H9 (cell line): ENCODE measurements around the gene ATF6. TPM values are rescaled to one million over a fixed set of nuclear protein-coding genes. Genes with fewer than 3 reads are reported as not detected.

Experiments used
- DNase-seq: peaks from one replicate; pipeline ENCODE4 v3.0.0-alpha.2; 2017
- H2AFZ ChIP-seq: one replicate; pipeline ENCODE4 v1.6.1; 2013; ENCODE audit warnings: mild to moderate bottlenecking, low read length, control low read depth, moderate library complexity
- H2AK5ac ChIP-seq: 2 replicates; pipeline ENCODE4 v1.6.1; 2013; ENCODE audit warnings: low read length, control low read depth, mixed read lengths; ENCODE audit not compliant: insufficient read length
- H2BK120ac ChIP-seq: one replicate; pipeline ENCODE4 v1.6.1; 2013; ENCODE audit warnings: low read depth, mild to moderate bottlenecking, low read length, control low read depth, inconsistent platforms; ENCODE audit not compliant: poor library complexity, severe bottlenecking
- H2BK12ac ChIP-seq: 2 replicates; pipeline ENCODE4 v1.6.1; 2013; ENCODE audit warnings: low read length, control low read depth, mixed read lengths, low read depth; ENCODE audit not compliant: insufficient read length
- H2BK15ac ChIP-seq: 2 replicates; pipeline ENCODE4 v1.6.1; 2013; ENCODE audit warnings: low read depth, low read length, control low read depth
- H2BK20ac ChIP-seq: one replicate; pipeline ENCODE4 v1.6.1; 2013; ENCODE audit warnings: low read depth, mild to moderate bottlenecking, low read length, control low read depth, inconsistent platforms; ENCODE audit not compliant: poor library complexity, severe bottlenecking
- H2BK5ac ChIP-seq: 2 replicates; pipeline ENCODE4 v1.6.1; 2013; ENCODE audit warnings: low read length, control low read depth, mixed read lengths; ENCODE audit not compliant: insufficient read length
- H3K14ac ChIP-seq: 2 replicates; pipeline ENCODE4 v1.6.1; 2013; ENCODE audit warnings: low read length, control low read depth; ENCODE audit not compliant: insufficient read depth
- H3K18ac ChIP-seq: 2 replicates; pipeline ENCODE4 v1.6.1; 2013; ENCODE audit warnings: low read depth, mild to moderate bottlenecking, mixed read lengths, low read length, control low read depth; ENCODE audit not compliant: insufficient read length
- H3K23ac ChIP-seq: 2 replicates; pipeline ENCODE4 v1.6.1; 2013; ENCODE audit warnings: low read length, control low read depth, mixed read lengths, low read depth; ENCODE audit not compliant: insufficient read length
- H3K23me2 ChIP-seq: 2 replicates; pipeline ENCODE4 v1.6.1; 2013; ENCODE audit warnings: low read depth, mild to moderate bottlenecking, mixed read lengths, low read length, control low read depth; ENCODE audit not compliant: insufficient read length, poor library complexity, severe bottlenecking
- H3K27ac ChIP-seq: 2 replicates; pipeline ENCODE4 v1.5.1; 2013; ENCODE audit warnings: low read length, control low read depth, mixed read lengths, low read depth; ENCODE audit not compliant: insufficient read length
- H3K27me3 ChIP-seq: 2 replicates; pipeline ENCODE4 v1.6.1; 2013; ENCODE audit warnings: low read length, control low read depth, inconsistent platforms; ENCODE audit not compliant: insufficient read depth
- H3K4ac ChIP-seq: 2 replicates; pipeline ENCODE4 v1.6.1; 2013; ENCODE audit warnings: low read depth, mild to moderate bottlenecking, control low read depth, inconsistent platforms, low read length, moderate library complexity
- H3K4me1 ChIP-seq: 2 replicates; pipeline ENCODE4 v1.6.1; 2013; ENCODE audit warnings: low read length, control low read depth, inconsistent platforms; ENCODE audit not compliant: insufficient read depth
- H3K4me2 ChIP-seq: 2 replicates; pipeline ENCODE4 v1.6.1; 2013; ENCODE audit warnings: low read length, control low read depth, mixed read lengths; ENCODE audit not compliant: insufficient read length, insufficient read depth
- H3K56ac ChIP-seq: 2 replicates; pipeline ENCODE4 v1.6.1; 2013; ENCODE audit warnings: low read depth, mild to moderate bottlenecking, mixed read lengths, low read length, control low read depth; ENCODE audit not compliant: insufficient read length
- H3K79me1 ChIP-seq: 2 replicates; pipeline ENCODE4 v1.6.1; 2013; ENCODE audit warnings: low read depth, mild to moderate bottlenecking, moderate library complexity, low read length, control low read depth, inconsistent platforms; ENCODE audit not compliant: insufficient read depth, poor library complexity, severe bottlenecking
- H3K79me2 ChIP-seq: 2 replicates; pipeline ENCODE4 v1.6.1; 2013; ENCODE audit warnings: low read length, control low read depth, inconsistent platforms; ENCODE audit not compliant: insufficient read depth
- H3K9ac ChIP-seq: 2 replicates; pipeline ENCODE4 v1.6.1; 2013; ENCODE audit warnings: low read length, control low read depth, mixed read lengths; ENCODE audit not compliant: insufficient read length; ENCODE audit errors: extremely low read depth
- H3K9me3 ChIP-seq: one replicate; pipeline ENCODE4 v1.6.1; 2013; ENCODE audit warnings: low read depth, low read length, inconsistent platforms; ENCODE audit not compliant: control insufficient read depth
- H3T11ph ChIP-seq: one replicate; pipeline ENCODE4 v1.6.1; 2013; ENCODE audit warnings: mild to moderate bottlenecking, low read length, control low read depth, inconsistent platforms
- H4K20me1 ChIP-seq: one replicate; pipeline ENCODE4 v1.6.1; 2013; ENCODE audit not compliant: control insufficient read depth, insufficient read length, insufficient read depth
- H4K5ac ChIP-seq: 2 replicates; pipeline ENCODE4 v1.6.1; 2013; ENCODE audit warnings: low read depth, mild to moderate bottlenecking, mixed read lengths, low read length, control low read depth; ENCODE audit not compliant: insufficient read length
- H4K8ac ChIP-seq: replicated peaks from 2 replicates; pipeline ENCODE4 v1.6.1; 2013; ENCODE audit warnings: low read length, control low read depth, mixed read lengths, low read depth; ENCODE audit not compliant: insufficient read length
- H4K91ac ChIP-seq: 2 replicates; pipeline ENCODE4 v1.6.1; 2013; ENCODE audit warnings: low read depth, mild to moderate bottlenecking, moderate library complexity, mixed read lengths, low read length, control low read depth; ENCODE audit not compliant: insufficient read length
- H3K27ac Mint-ChIP-seq, 3 experiments: 2 replicates in 2 of 3; 3 replicates in 1 of 3; pipeline ENCODE4 v1.8.0; 2020 to 2021; ENCODE audit warnings: mixed read lengths in 3 of 3, mild to moderate bottlenecking in 1 of 3, moderate library complexity in 1 of 3
- H3K27me3 Mint-ChIP-seq: 2 replicates; pipeline ENCODE4 v1.8.0; 2021; ENCODE audit warnings: low read depth, mild to moderate bottlenecking, moderate library complexity, mixed read lengths
- H3K36me3 Mint-ChIP-seq, 3 experiments: 2 replicates in 2 of 3; 3 replicates in 1 of 3; pipeline ENCODE4 v1.8.0; 2020 to 2021; ENCODE audit warnings: low read depth in 3 of 3, mixed read lengths in 3 of 3; ENCODE audit not compliant: insufficient read depth in 1 of 3
- H3K4me1 Mint-ChIP-seq, 2 experiments: 2 replicates each; pipeline ENCODE4 v1.8.0; 2020; ENCODE audit warnings: mixed read lengths in 2 of 2
- H3K4me3 Mint-ChIP-seq, 2 experiments: 2 replicates in 1 of 2; 3 replicates in 1 of 2; pipeline ENCODE4 v1.8.0; 2020 to 2021; ENCODE audit warnings: mild to moderate bottlenecking in 2 of 2, mixed read lengths in 2 of 2, moderate library complexity in 1 of 2
- H3K9me3 Mint-ChIP-seq, 2 experiments: 2 replicates in 1 of 2; 3 replicates in 1 of 2; pipeline ENCODE4 v1.8.0; 2020; ENCODE audit warnings: mild to moderate bottlenecking in 2 of 2, mixed read lengths in 2 of 2, moderate library complexity in 1 of 2
- CTCF ChIP-seq: fragments of 200-600 bp; sonication (generic); conservative IDR thresholded peaks from 3 replicates; pipeline ENCODE4 v1.8.0; 2021; ENCODE audit warnings: antibody characterized with exemption, mild to moderate bottlenecking
- WGBS: extraction: QIAGEN DNeasy Blood & Tissue Kit; methylation state at CpG from one replicate; pipeline ENCODE4 v1.1.7; 2013; ENCODE audit warnings: missing lambda C conversion rate, low lambda C conversion rate, mixed read lengths; ENCODE audit not compliant: insufficient read length; ENCODE audit errors: extremely low coverage; 5-methylcytosine and 5-hydroxymethylcytosine counted together
- total RNA-seq: library from RNA; stranded (reverse); gene quantifications from 2 replicates; pipeline ENCODE4 v1.2.1, GENCODE V29; 2021

Gene ATF6
- total RNA-seq, 1 experiment from 2014 or later = 11.2 TPM

GRCh38 chr1:161970036-161970435, 203.9 kb downstream of the ATF6 start:
- H4K5ac ChIP-seq = no peak overlapping the region
- no peak overlapping the region for H2AFZ ChIP-seq
- no peak overlapping the region for H3K4me2 ChIP-seq
- H4K91ac ChIP-seq = no peak overlapping the region
- DNase-seq = no peak
- H3K27ac Mint-ChIP-seq = no peak overlapping the region
- H2BK20ac ChIP-seq = no peak overlapping the region
- H3K14ac ChIP-seq = no peak overlapping the region
- H2BK12ac ChIP-seq = no peak overlapping the region
- no peak overlapping the region for H3K18ac ChIP-seq
- H3K27me3 Mint-ChIP-seq = no peaks in the 10 kb centered on the region; the same call in 1 of the 2 replicates
- H3K56ac ChIP-seq = no peak overlapping the region
- no peak overlapping the region for H4K8ac ChIP-seq
- no peaks in the 10 kb centered on the region for H3K9me3 ChIP-seq
- H3K4ac ChIP-seq = no peak overlapping the region
- H3K27me3 ChIP-seq = no peaks in the 10 kb centered on the region
- peaks cover 21 to 35% of the 10 kb centered on the region in 2 experiments for H3K4me1 Mint-ChIP-seq
- no peak overlapping the region for H3K27ac ChIP-seq
- H3K23ac ChIP-seq = no peak overlapping the region
- no peaks in the 10 kb centered on the region for H4K20me1 ChIP-seq
- H3K9ac ChIP-seq = no peak overlapping the region
- no peak overlapping the region for H2BK120ac ChIP-seq
- no peaks in the 10 kb centered on the region for H3K23me2 ChIP-seq
- WGBS = no CpG with 5 or more reads among the region's 6 CpGs
- H3K36me3 Mint-ChIP-seq = no peaks in the 10 kb centered on the region; a peak in 1 of 7 replicates
- H2BK15ac ChIP-seq = no peak overlapping the region
- H3T11ph ChIP-seq = no peak overlapping the region
- no peak for TF ChIP-seq CTCF
- no peak overlapping the region for H2BK5ac ChIP-seq
- no peak overlapping the region for H2AK5ac ChIP-seq
- H3K4me3 Mint-ChIP-seq = no peak overlapping the region
- no peaks in the 10 kb centered on the region for H3K79me1 ChIP-seq
- no peaks in the 10 kb centered on the region for H3K79me2 ChIP-seq
- H3K4me1 ChIP-seq = 0 out of 2 replicates have a peak, but pooled peaks cover 2% of the 10 kb centered on the region
- H3K9me3 Mint-ChIP-seq = no peaks in the 10 kb centered on the region
